CD4-positive, alpha-beta T cell (primary cell): ENCODE results near the gene KIAA2012. TPM values are rescaled to one million over a fixed set of nuclear protein-coding genes. Genes with fewer than 3 reads are reported as not detected.

Source experiments
- ATAC-seq: fragments of 200-7000 bp; cut with Tn5 transposase; one replicate; pipeline ENCODE4 v1.10.0; 2022; ENCODE audit warnings: mild to moderate bottlenecking; ENCODE audit not compliant: poor library complexity
- CTCF ChIA-PET: fragments of 350-600 bp; sonication (Branson Sonifier 250); formaldehyde crosslinking; loops from one replicate; lab custom pipeline; 2021; ENCODE audit warnings: antibody characterized with exemption, inconsistent platforms; lab: Charles Lee
- POLR2A ChIA-PET: fragments of 350-600 bp; sonication (Branson Sonifier 250); formaldehyde crosslinking; loops from one replicate; lab custom pipeline; 2021; ENCODE audit warnings: antibody characterized with exemption, inconsistent platforms; lab: Charles Lee
- DNase-seq, 14 experiments: peaks; one replicate each; pipeline ENCODE4 v3.0.0-alpha.2; 2013 to 2020; ENCODE audit warnings: mixed read lengths in 2 of 14
- H3K27ac ChIP-seq, 2 donors: one replicate each; pipeline versions ENCODE4 v1.5.1 to v1.7.0; 2013; ENCODE audit warnings: low read length in 2 of 2, low read depth in 1 of 2, mild to moderate bottlenecking in 1 of 2
- H3K27me3 ChIP-seq, 2 experiments: 1 replicate in 1 of 2; 2 replicates in 1 of 2; pipeline versions ENCODE4 v1.6.1 to v1.7.0; 2013; ENCODE audit warnings: low read length in 2 of 2, control low read depth in 1 of 2, mild to moderate bottlenecking in 1 of 2, moderate library complexity in 1 of 2; ENCODE audit not compliant: insufficient read depth in 2 of 2, control insufficient read depth in 1 of 2
- H3K36me3 ChIP-seq: one replicate; pipeline ENCODE4 v1.6.1; 2013; ENCODE audit warnings: low read length, control low read depth; ENCODE audit not compliant: insufficient read depth
- H3K4me1 ChIP-seq: one replicate; pipeline ENCODE4 v1.6.1; 2013; ENCODE audit warnings: low read length, control low read depth; ENCODE audit not compliant: insufficient read depth
- H3K4me3 ChIP-seq: one replicate; pipeline ENCODE4 v1.5.1; 2013; ENCODE audit warnings: mild to moderate bottlenecking, low read length, moderate library complexity
- H3K9me3 ChIP-seq, 2 experiments: 1 replicate in 1 of 2; 2 replicates in 1 of 2; pipeline versions ENCODE4 v1.6.1 to v1.7.0; 2013; ENCODE audit warnings: low read length in 2 of 2, mild to moderate bottlenecking in 2 of 2, control low read depth in 1 of 2, moderate library complexity in 1 of 2; ENCODE audit not compliant: control insufficient read depth in 1 of 2, insufficient read depth in 1 of 2
- H3K27ac Mint-ChIP-seq: one replicate; pipeline ENCODE4 v1.8.0; 2020; ENCODE audit warnings: mixed read lengths
- H3K27me3 Mint-ChIP-seq: one replicate; pipeline ENCODE4 v1.8.0; 2021; ENCODE audit warnings: mixed read lengths
- H3K36me3 Mint-ChIP-seq: one replicate; pipeline ENCODE4 v1.8.0; 2021; ENCODE audit warnings: low read depth, mixed read lengths
- H3K4me1 Mint-ChIP-seq: one replicate; pipeline ENCODE4 v1.8.0; 2021; ENCODE audit warnings: low read depth, mixed read lengths
- H3K4me3 Mint-ChIP-seq: one replicate; pipeline ENCODE4 v1.8.0; 2020; ENCODE audit warnings: mild to moderate bottlenecking, mixed read lengths
- H3K9me3 Mint-ChIP-seq: one replicate; pipeline ENCODE4 v1.8.0; 2020; ENCODE audit warnings: mixed read lengths
- intact Hi-C, 2 experiments: fragments of 100-400 bp; cut with DNase I in 1 of 2; cut with micrococcal nuclease in 1 of 2; formaldehyde crosslinking; loops; one replicate each; pipeline versions ENCODE4 v1.15.1 to v1.9.0; 2023 to 2025; cut with DNase I, micrococcal nuclease
- total RNA-seq, 174 experiments: library from RNA in 2 of 174; stranded (reverse) in 2 of 174; gene quantifications; one replicate each; pipeline ENCODE4 v1.2.3 and lab custom pipeline; 2021 to 2026
- TF ChIP-seq, protein P1 (sequence below): fragments of 200-600 bp; IDR thresholded peaks from one replicate; pipeline ENCODE4 v1.8.0; 2022; ENCODE audit warnings: antibody characterized with exemption, mild to moderate bottlenecking

Gene KIAA2012
- total RNA-seq, 2 experiments from 2014 or later: not detected

GRCh38 chr2:202118168-202118567 is 45.1 kb downstream of the KIAA2012 start:
- Histone ChIP-seq H3K4me3 (no peak overlapping the region), H3K9me3 (no peaks in the 10 kb centered on the region), H3K27me3 (peaks cover 0 to 3% of the 10 kb centered on the region in 2 experiments), H3K36me3 (no peaks in the 10 kb centered on the region), H3K4me1 (no peaks in the 10 kb centered on the region), H3K27ac (no peak overlapping the region)
- no peaks in the 10 kb centered on the region for H3K4me1 Mint-ChIP-seq
- ChIA-PET POLR2A (no interaction called here), CTCF (no interaction called here)
- no peaks in the 10 kb centered on the region for H3K36me3 Mint-ChIP-seq
- TF ChIP-seq, protein P1, sequence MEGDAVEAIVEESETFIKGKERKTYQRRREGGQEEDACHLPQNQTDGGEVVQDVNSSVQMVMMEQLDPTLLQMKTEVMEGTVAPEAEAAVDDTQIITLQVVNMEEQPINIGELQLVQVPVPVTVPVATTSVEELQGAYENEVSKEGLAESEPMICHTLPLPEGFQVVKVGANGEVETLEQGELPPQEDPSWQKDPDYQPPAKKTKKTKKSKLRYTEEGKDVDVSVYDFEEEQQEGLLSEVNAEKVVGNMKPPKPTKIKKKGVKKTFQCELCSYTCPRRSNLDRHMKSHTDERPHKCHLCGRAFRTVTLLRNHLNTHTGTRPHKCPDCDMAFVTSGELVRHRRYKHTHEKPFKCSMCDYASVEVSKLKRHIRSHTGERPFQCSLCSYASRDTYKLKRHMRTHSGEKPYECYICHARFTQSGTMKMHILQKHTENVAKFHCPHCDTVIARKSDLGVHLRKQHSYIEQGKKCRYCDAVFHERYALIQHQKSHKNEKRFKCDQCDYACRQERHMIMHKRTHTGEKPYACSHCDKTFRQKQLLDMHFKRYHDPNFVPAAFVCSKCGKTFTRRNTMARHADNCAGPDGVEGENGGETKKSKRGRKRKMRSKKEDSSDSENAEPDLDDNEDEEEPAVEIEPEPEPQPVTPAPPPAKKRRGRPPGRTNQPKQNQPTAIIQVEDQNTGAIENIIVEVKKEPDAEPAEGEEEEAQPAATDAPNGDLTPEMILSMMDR: no peak
- intact Hi-C loops: no loop called here
- no peak for DNase-seq
- H3K4me3 Mint-ChIP-seq: no peak overlapping the region
- H3K27ac Mint-ChIP-seq: no peak overlapping the region
- H3K27me3 Mint-ChIP-seq: peaks cover 16% of the 10 kb centered on the region
- no peaks in the 10 kb centered on the region for H3K9me3 Mint-ChIP-seq
- no peak for ATAC-seq

- H3K9me3 ChIP-seq: no peaks in the 10 kb centered on the region
- intact Hi-C loops: no loop called here
- no peaks in the 10 kb centered on the region for H3K36me3 ChIP-seq
- no peak for DNase-seq
- Mint-ChIP-seq H3K9me3 (no peaks in the 10 kb centered on the region), H3K4me1 (no peaks in the 10 kb centered on the region), H3K4me3 (no peak overlapping the region), H3K27ac (no peak overlapping the region), H3K36me3 (no peaks in the 10 kb centered on the region), H3K27me3 (peaks cover 3% of the 10 kb centered on the region)
- TF ChIP-seq, protein P1: no peak
- no peaks in the 10 kb centered on the region for H3K27me3 ChIP-seq
- no peak overlapping the region for H3K27ac ChIP-seq
- ATAC-seq: no peak
- ChIA-PET POLR2A (no interaction called here), CTCF (no interaction called here)
- no peak overlapping the region for H3K4me3 ChIP-seq
- H3K4me1 ChIP-seq: no peaks in the 10 kb centered on the region
Observed at GRCh38 chr2:202120828-202121227, 47.8 kb downstream of the KIAA2012 start.

DNA sequence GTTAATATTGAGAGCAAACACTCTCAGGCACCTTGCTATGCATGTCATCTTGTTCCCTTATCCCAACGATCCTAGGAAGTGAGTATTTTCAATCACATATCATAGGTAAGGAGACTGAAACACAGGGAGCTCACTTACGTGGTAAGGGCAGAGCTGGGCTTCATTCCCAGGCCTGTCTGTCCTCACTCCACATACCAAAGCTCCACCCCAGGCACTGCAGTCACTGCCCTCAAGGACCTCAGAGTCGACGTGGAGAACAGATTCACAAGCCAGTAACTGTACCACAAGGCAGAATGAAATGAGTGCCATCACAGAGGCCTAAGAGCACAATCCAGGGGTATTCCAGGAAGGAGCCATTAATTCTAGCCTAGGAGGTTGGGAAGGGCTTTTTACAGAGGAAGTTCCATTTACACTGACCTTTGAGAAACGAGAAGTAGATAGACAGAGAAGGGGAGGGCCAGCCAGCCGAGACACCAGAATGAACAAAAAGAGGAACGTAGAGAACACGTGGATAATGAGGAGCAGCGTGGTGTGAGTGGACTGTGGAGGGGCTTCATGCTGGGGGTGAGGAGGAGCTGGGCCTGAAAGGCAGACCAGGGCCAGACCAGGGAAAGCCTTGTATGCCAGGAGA is 48.6 kb downstream of the KIAA2012 start:
- no peaks in the 10 kb centered on the region for H3K27me3 Mint-ChIP-seq
- Histone ChIP-seq H3K4me1 (no peaks in the 10 kb centered on the region), H3K27me3 (no peaks in the 10 kb centered on the region), H3K4me3 (no peak overlapping the region), H3K27ac (no peak overlapping the region), H3K9me3 (no peaks in the 10 kb centered on the region), H3K36me3 (no peaks in the 10 kb centered on the region)
- no peaks in the 10 kb centered on the region for H3K36me3 Mint-ChIP-seq
- H3K27ac Mint-ChIP-seq: no peak overlapping the region
- POLR2A ChIA-PET: no interaction called here
- intact Hi-C loops: no loop called here
- no peaks in the 10 kb centered on the region for H3K9me3 Mint-ChIP-seq
- no peaks in the 10 kb centered on the region for H3K4me1 Mint-ChIP-seq
- ATAC-seq (no peak), DNase-seq (peak in 3 of 14 experiments; percentile 9 to 28 (median 28))
- TF ChIP-seq, protein P1: no peak
- no peak overlapping the region for H3K4me3 Mint-ChIP-seq
- CTCF ChIA-PET: no interaction called here
